WTC11 (cell line): Measurements from ENCODE around the gene STK11. TPM values are rescaled to one million over a fixed set of nuclear protein-coding genes. Genes with fewer than 3 reads are reported as not detected.

Experiments
- ATAC-seq: fragments of 200-7000 bp; cut with Tn5 transposase; 2 replicates; pipeline ENCODE4 v1.10.0; 2021; ENCODE audit warnings: mild to moderate bottlenecking, moderate library complexity
- CTCF ChIA-PET: fragments of 300-600 bp; sonication (Branson Sonifier 250); formaldehyde crosslinking; loops from one replicate; lab custom pipeline; 2021; ENCODE audit warnings: antibody characterized with exemption; lab: Charles Lee
- POLR2A ChIA-PET: fragments of 350-600 bp; sonication (Branson Sonifier 250); formaldehyde crosslinking; loops from one replicate; lab custom pipeline; 2021; ENCODE audit warnings: antibody characterized with exemption; lab: Charles Lee
- DNase-seq: peaks from one replicate; pipeline ENCODE4 v3.0.0; 2021; ENCODE audit warnings: low spot score
- H3K27ac Mint-ChIP-seq: 2 replicates; pipeline ENCODE4 v1.8.0; 2021; ENCODE audit warnings: mixed read lengths
- H3K27me3 Mint-ChIP-seq: 2 replicates; pipeline ENCODE4 v1.8.0; 2021; ENCODE audit warnings: low read depth, mild to moderate bottlenecking, moderate library complexity, mixed read lengths
- H3K36me3 Mint-ChIP-seq: 2 replicates; pipeline ENCODE4 v1.8.0; 2021; ENCODE audit warnings: mixed read lengths
- H3K4me1 Mint-ChIP-seq: 2 replicates; pipeline ENCODE4 v1.8.0; 2022; ENCODE audit warnings: mixed read lengths
- H3K4me3 Mint-ChIP-seq: 2 replicates; pipeline ENCODE4 v1.8.0; 2021; ENCODE audit warnings: mild to moderate bottlenecking, moderate library complexity, mixed read lengths
- H3K9me3 Mint-ChIP-seq: 2 replicates; pipeline ENCODE4 v1.8.0; 2021; ENCODE audit warnings: mixed read lengths
- ARID4B ChIP-seq: sonication (generic); formaldehyde crosslinking; IDR thresholded peaks from 2 replicates; pipeline ENCODE4 v1.8.0; 2023; ENCODE audit warnings: missing genetic modification reagents, mild to moderate bottlenecking, borderline replicate concordance
- CDX4 ChIP-seq: fragments of 250-450 bp; sonication (Bioruptor Pico); IDR thresholded peaks from 2 replicates; pipeline ENCODE4 v1.9.0; 2021; ENCODE audit warnings: moderate library complexity, mild to moderate bottlenecking, inconsistent platforms, borderline replicate concordance
- ELF4 ChIP-seq: sonication (generic); formaldehyde crosslinking; IDR thresholded peaks from 2 replicates; pipeline ENCODE4 v1.8.1; 2022; ENCODE audit warnings: low read depth, mild to moderate bottlenecking, moderate library complexity, missing genetic modification reagents
- ERG ChIP-seq: fragments of 250-450 bp; sonication (Bioruptor Pico); IDR thresholded peaks from 2 replicates; pipeline ENCODE4 v1.8.0; 2021; ENCODE audit warnings: mild to moderate bottlenecking
- FOXJ3 ChIP-seq: sonication (generic); formaldehyde crosslinking; IDR thresholded peaks from 2 replicates; pipeline ENCODE4 v1.9.0; 2021; ENCODE audit warnings: missing genetic modification reagents, mild to moderate bottlenecking, borderline replicate concordance
- GRHL2 ChIP-seq: fragments of 250-450 bp; sonication (Bioruptor Pico); IDR thresholded peaks from 2 replicates; pipeline ENCODE4 v1.8.0; 2022; ENCODE audit warnings: mild to moderate bottlenecking, moderate library complexity; ENCODE audit not compliant: insufficient replicate concordance, severe bottlenecking
- GTF2I ChIP-seq: fragments of 250-450 bp; sonication (Bioruptor Pico); conservative IDR thresholded peaks from 2 replicates; pipeline ENCODE4 v1.4.0; 2021; ENCODE audit warnings: mild to moderate bottlenecking
- HMGXB4 ChIP-seq: sonication (generic); formaldehyde crosslinking; IDR thresholded peaks from 2 replicates; pipeline ENCODE4 v1.8.1; 2023; ENCODE audit warnings: mild to moderate bottlenecking, moderate library complexity, missing genetic modification reagents
- JAZF1 ChIP-seq: fragments of 250-450 bp; sonication (Bioruptor Pico); IDR thresholded peaks from 2 replicates; pipeline ENCODE4 v1.9.0; 2021; ENCODE audit warnings: moderate library complexity, mild to moderate bottlenecking, inconsistent platforms
- MAX ChIP-seq: sonication (generic); formaldehyde crosslinking; IDR thresholded peaks from 2 replicates; pipeline ENCODE4 v1.8.0; 2022; ENCODE audit warnings: mild to moderate bottlenecking, missing genetic modification reagents
- NFATC4 ChIP-seq: fragments of 250-450 bp; sonication (Bioruptor Pico); IDR thresholded peaks from 2 replicates; pipeline ENCODE4 v1.9.0; 2021; ENCODE audit warnings: mild to moderate bottlenecking
- OVOL2 ChIP-seq: fragments of 250-450 bp; sonication (Bioruptor Pico); IDR thresholded peaks from 2 replicates; pipeline ENCODE4 v1.9.0; 2021; ENCODE audit warnings: mild to moderate bottlenecking, borderline replicate concordance
- SMAD3 ChIP-seq: sonication (generic); formaldehyde crosslinking; IDR thresholded peaks from 2 replicates; pipeline ENCODE4 v1.8.0; 2022; ENCODE audit warnings: missing genetic modification reagents, mild to moderate bottlenecking, borderline replicate concordance
- TEAD4 ChIP-seq: sonication (generic); formaldehyde crosslinking; IDR thresholded peaks from 2 replicates; pipeline ENCODE4 v1.8.0; 2022; ENCODE audit warnings: mild to moderate bottlenecking, missing genetic modification reagents
- USF1 ChIP-seq: sonication (generic); formaldehyde crosslinking; IDR thresholded peaks from 2 replicates; pipeline ENCODE4 v1.8.0; 2022; ENCODE audit warnings: mild to moderate bottlenecking, missing genetic modification reagents
- USF2 ChIP-seq: sonication (generic); formaldehyde crosslinking; IDR thresholded peaks from 2 replicates; pipeline ENCODE4 v1.8.1; 2023; ENCODE audit warnings: mild to moderate bottlenecking, missing genetic modification reagents, moderate library complexity
- ZNF317 ChIP-seq: sonication (generic); formaldehyde crosslinking; IDR thresholded peaks from 2 replicates; pipeline ENCODE4 v1.8.1; 2023; ENCODE audit warnings: low read depth, mild to moderate bottlenecking, moderate library complexity, missing genetic modification reagents, borderline replicate concordance
- ZNF532 ChIP-seq: fragments of 250-450 bp; sonication (Bioruptor Pico); IDR thresholded peaks from 2 replicates; pipeline ENCODE4 v1.9.0; 2021; ENCODE audit warnings: mild to moderate bottlenecking, borderline replicate concordance
- total RNA-seq: library from RNA; stranded (reverse); gene quantifications from 3 replicates; pipeline ENCODE4 v1.2.3, GENCODE V29; 2021

Gene STK11
- total RNA-seq, 1 experiment from 2014 or later: 112 TPM

- peak; percentile 41; the same call in 1 of the 2 replicates for TF ChIP-seq NFATC4 (CRISPR knock-in tag)
- TF ChIP-seq ZNF317 (CRISPR knock-in tag): no peak
- TF ChIP-seq ELF4 (CRISPR knock-in tag): no peak
These were observed 64.8 kb downstream of the STK11 start (continued) for GRCh38 chr19:1270213-1270853.

GRCh38 chr19:1270854-1271527 is 65.4 kb downstream of the STK11 start:
- DNase-seq (no peak), ATAC-seq (no peak)
- Mint-ChIP-seq H3K27me3 (peaks cover 7% of the 10 kb centered on the region), H3K4me3 (peak overlapping the region; percentile 79), H3K4me1 (peaks cover 52% of the 10 kb centered on the region), H3K27ac (peak overlapping the region; percentile 65; the same call in 1 of the 2 replicates), H3K9me3 (no peaks in the 10 kb centered on the region), H3K36me3 (peaks cover 42% of the 10 kb centered on the region)
- TF ChIP-seq ZNF532 (CRISPR knock-in tag) (0 out of 2 replicates have a peak, but pooled peaks have one; percentile 1), GRHL2 (no peak), MAX (CRISPR knock-in tag) (no peak), SMAD3 (CRISPR knock-in tag) (no peak), GTF2I (CRISPR knock-in tag) (no peak), HMGXB4 (CRISPR knock-in tag) (no peak), OVOL2 (no peak), ARID4B (CRISPR knock-in tag) (no peak), ERG (CRISPR knock-in tag) (0 out of 2 replicates have a peak, but pooled peaks have one; percentile 14), JAZF1 (no peak), CDX4 (no peak), FOXJ3 (CRISPR knock-in tag) (no peak), TEAD4 (CRISPR knock-in tag) (no peak), USF2 (CRISPR knock-in tag) (no peak), USF1 (CRISPR knock-in tag) (no peak)
- POLR2A ChIA-PET: interaction anchor here (0.5 kb wide), 1 partner anchor 15 kb away, joined by 3 read pairs; no protein-coding TSS in a partner anchor
- CTCF ChIA-PET: no interaction called here
